ENCODE results near the gene HOXD12. TPM values are rescaled to one million over a fixed set of nuclear protein-coding genes. Genes with fewer than 3 reads are reported as not detected.

Gene HOXD12
- total RNA-seq, 4 donors from 2014 or later = not detected

- 17 to 18% methylated on average over 8 of the region's 8 CpGs for WGBS, 2 donors (ENCODE audit: low coverage in 1 of 2)
- intact Hi-C loops (cut with DNase I; ENCODE audit: low total_unique reads) (loop anchor here (2.0 kb wide), 1 partner anchor 403 kb away; no protein-coding TSS in a partner anchor), in situ Hi-C loops (cut with MboI; ENCODE audit: low pct_ligation_motif_present in 1 of 4, low pct_unique_long_range_greater_than_20kb in 1 of 4, low sequenced_read_pairs in 3 of 4) (loop anchor here in 3 of 4 donors (10.0 to 25.0 kb wide), 4 partner anchors 407 to 732 kb away; no protein-coding TSS in a partner anchor)
- H3K9me3 ChIP-seq = no peaks in the 10 kb centered on the region
- H3K4me3 ChIP-seq = no peak overlapping the region
- TF ChIP-seq CTCF (IDR thresholded peaks at IDR 0.05) = no peak
- no peak for TF ChIP-seq POLR2AphosphoS5 (IDR thresholded peaks at IDR 0.05)
- TF ChIP-seq EP300 (IDR thresholded peaks at IDR 0.05; ENCODE audit: low read depth) = no peak
- TF ChIP-seq POLR2A (IDR thresholded peaks at IDR 0.05) = no peak
- H3K36me3 ChIP-seq = no peaks in the 10 kb centered on the region
- H3K4me1 ChIP-seq = peaks cover 8 to 41% (median 29%) of the 10 kb centered on the region in 4 donors
- DNase-seq = no peak
- no peak overlapping the region for H3K27ac ChIP-seq
- H3K27me3 ChIP-seq = peaks cover 100% of the 10 kb centered on the region
Observed at GRCh38 chr2:176093898-176094249, 5.7 kb upstream of the HOXD12 start.

DNA sequence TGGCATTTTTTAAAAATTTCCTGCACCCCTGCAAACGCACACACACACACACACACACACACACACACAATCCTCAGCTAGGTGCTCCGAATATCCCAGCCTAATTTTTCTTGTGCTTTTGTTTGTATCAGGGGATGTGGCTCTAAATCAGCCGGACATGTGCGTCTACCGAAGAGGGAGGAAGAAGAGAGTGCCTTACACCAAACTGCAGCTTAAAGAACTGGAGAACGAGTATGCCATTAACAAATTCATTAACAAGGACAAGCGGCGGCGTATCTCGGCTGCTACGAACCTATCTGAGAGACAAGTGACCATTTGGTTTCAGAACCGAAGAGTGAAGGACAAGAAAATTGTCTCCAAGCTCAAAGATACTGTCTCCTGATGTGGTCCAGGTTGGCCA lies 5.2 kb upstream of the HOXD12 start:
- in situ Hi-C loops (cut with MboI; ENCODE audit: low pct_ligation_motif_present in 1 of 4, low pct_unique_long_range_greater_than_20kb in 1 of 4, low sequenced_read_pairs in 3 of 4) = loop anchor here in 3 of 4 donors (10.0 to 25.0 kb wide), 4 partner anchors 407 to 732 kb away; no protein-coding TSS in a partner anchor
- DNase-seq = no peak
- Histone ChIP-seq H3K27me3 (peaks cover 100% of the 10 kb centered on the region), H3K4me3 (no peak overlapping the region), H3K9me3 (no peaks in the 10 kb centered on the region), H3K36me3 (no peaks in the 10 kb centered on the region), H3K27ac (no peak overlapping the region), H3K4me1 (peaks cover 8 to 41% (median 29%) of the 10 kb centered on the region in 4 donors)
- WGBS, 2 donors (ENCODE audit: low coverage in 1 of 2) = 20% methylated on average over 12 of the region's 12 CpGs; no CpG with 5 or more reads in 1 of the 2 donors
- intact Hi-C loops (cut with DNase I; ENCODE audit: low total_unique reads) = loop anchor here (2.0 kb wide), 1 partner anchor 404 kb away; no protein-coding TSS in a partner anchor
- no peak for TF ChIP-seq CTCF (IDR thresholded peaks at IDR 0.05)

DNA sequence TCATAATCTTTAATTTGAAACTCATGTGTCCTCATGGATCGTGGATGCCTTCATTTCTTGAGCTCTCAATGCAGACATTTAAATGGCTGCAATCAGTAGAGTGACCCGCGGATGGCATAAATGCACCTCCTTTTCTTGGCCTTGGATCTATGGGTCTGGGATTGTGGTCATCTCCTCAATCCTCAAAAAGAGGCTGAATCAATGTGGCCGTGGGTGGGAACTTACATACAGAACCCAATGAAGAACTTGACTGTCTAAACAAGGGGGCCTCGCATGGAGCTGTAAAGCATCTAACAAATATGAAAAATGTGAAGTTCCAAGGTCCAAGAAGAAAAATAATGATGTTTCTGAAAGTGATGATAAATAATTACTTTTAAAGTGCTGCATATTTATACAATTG lies 4.2 kb upstream of the HOXD12 start:
- no peak overlapping the region for H3K27ac ChIP-seq

More for the DNA sequence above, 4.2 kb upstream of the HOXD12 start:
- 36 to 49% methylated on average over 3 to 5 of the region's 5 CpGs for WGBS, 2 donors (ENCODE audit: low coverage in 1 of 2)
- peaks cover 8 to 41% (median 29%) of the 10 kb centered on the region in 4 donors for H3K4me1 ChIP-seq
- no peaks in the 10 kb centered on the region for H3K36me3 ChIP-seq
- H3K4me3 ChIP-seq = no peak overlapping the region
- DNase-seq = no peak
- in situ Hi-C loops (cut with MboI; ENCODE audit: low pct_ligation_motif_present in 1 of 4, low pct_unique_long_range_greater_than_20kb in 1 of 4, low sequenced_read_pairs in 3 of 4) = loop anchor here in 3 of 4 donors (10.0 to 25.0 kb wide), 4 partner anchors 408 to 733 kb away; no protein-coding TSS in a partner anchor
- TF ChIP-seq EP300 (IDR thresholded peaks at IDR 0.05; ENCODE audit: low read depth) = no peak
- no peak for TF ChIP-seq CTCF (IDR thresholded peaks at IDR 0.05)
- TF ChIP-seq POLR2A (IDR thresholded peaks at IDR 0.05) = no peak
- no peak for TF ChIP-seq POLR2AphosphoS5 (IDR thresholded peaks at IDR 0.05)
- no peaks in the 10 kb centered on the region for H3K9me3 ChIP-seq
- H3K27me3 ChIP-seq = peaks cover 100% of the 10 kb centered on the region
- intact Hi-C loops (cut with DNase I; ENCODE audit: low total_unique reads) = loop anchor here (2.0 kb wide), 1 partner anchor 405 kb away; no protein-coding TSS in a partner anchor

All from transverse colon (tissue), 4 donors.